Bladder microvascular endothelial cell (primary cell): ENCODE data around the gene KRT9. TPM values are rescaled to one million over a fixed set of nuclear protein-coding genes. Genes with fewer than 3 reads are reported as not detected.

ENCODE experiments used
- total RNA-seq: library from RNA; depleted of rRNA; stranded (reverse); fragments of >200 nt; gene quantifications from 2 replicates; pipeline ENCODE4 v1.2.3, GENCODE V29; 2014

Gene KRT9
- 0.06 TPM in 1 of 2 replicates, not detected in the other for total RNA-seq

DNA sequence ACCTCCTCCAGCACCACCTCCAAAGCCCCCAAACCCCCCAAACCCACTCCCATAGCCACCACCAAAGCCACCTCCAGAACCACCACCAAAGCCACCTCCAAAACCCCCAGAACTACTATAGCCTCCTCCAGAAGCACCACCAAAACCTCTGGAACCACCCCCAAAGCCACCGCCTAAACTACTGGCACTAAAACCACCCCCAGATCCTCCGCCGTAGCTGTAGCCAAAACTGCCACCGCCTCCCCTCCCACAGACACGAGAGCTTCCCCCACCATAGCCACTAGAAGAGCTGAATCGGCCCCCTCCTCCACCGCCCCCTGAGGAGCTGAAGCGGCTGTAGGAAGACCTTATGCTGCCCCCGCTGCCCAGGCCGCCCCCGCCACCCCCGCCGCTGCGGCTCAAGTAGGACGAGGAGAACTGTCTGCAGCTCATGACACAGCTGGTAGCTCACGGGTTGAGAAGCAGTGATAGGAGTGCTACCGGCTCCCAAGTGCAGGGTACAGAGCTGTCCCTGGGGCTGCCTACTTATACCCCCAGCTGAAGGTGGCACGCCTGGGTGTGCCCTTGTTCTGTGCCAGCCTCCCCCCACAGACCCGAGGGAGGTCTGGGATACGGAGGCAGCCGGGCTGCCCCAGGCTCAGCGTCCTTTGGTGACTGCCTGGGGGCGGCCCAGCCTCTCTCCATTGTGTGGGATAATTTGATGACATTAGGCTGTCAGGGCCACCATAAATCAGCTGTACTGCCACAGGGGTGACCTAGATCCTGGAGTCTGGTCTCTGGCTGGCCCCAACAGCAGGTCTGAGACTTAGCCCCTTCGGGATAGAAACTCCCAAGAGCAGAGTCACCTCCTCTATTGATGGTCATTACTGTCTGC lies at the start of gene KRT9:
Gene KRT9 (minus strand): TSS at position 499 of the 874 bp plus-strand sequence. CDS start 67 bp downstream, at position 432.

GRCh38 chr17:41612376-41613160 lies 40.7 kb upstream of the KRT9 start, which contains the start of gene KRT16:
Gene KRT16 (minus strand): TSS chr17:41612767. CDS start chr17:41612688, 79 bp downstream.

DNA sequence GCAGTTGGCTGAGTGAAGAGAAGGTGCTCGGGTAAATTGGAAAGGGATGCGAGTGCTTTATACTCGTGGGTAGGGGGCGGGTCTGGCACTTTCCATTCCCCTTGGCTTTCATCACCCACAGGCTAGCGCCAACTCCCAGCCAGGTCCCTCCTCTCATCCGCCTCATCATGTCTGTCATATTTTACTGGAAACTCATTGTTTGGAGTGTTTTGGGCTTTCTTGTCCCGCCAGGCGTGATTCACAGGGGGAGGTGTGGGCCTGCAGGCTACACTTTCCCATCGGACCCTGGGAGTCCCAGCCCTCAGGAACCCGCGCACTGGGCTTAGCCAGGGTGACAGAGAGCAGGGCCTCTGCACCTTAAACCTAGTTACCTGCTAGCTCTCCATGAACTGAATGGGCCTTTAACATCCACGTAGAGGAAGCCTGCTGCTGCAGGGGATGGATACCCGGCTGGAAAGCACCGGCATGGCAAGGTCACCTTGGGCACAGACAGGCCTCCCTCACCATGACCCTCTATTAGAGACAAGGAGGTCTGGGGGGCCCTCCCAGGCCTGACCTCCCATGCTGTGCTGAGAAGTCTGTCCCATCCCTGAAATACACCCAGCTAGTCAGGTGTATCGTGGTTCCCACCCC lies 15.1 kb upstream of the KRT9 start, which contains the start of gene KRT14:
Gene KRT14 (minus strand): TSS at position 33 of the 633 bp plus-strand sequence. CDS start 61 bp downstream, outside the sequence.

GRCh38 chr17:41518789-41519449 lies 52.9 kb downstream of the KRT9 start, which contains the start of gene KRT15:
Gene KRT15 (minus strand): TSS chr17:41518890. CDS start chr17:41518827, 63 bp downstream.

Other genes starting within 250 kb of the KRT9 start
- not detected in 2 replicates for gene KRT33A, start 221.2 kb downstream of the KRT9 start, total RNA-seq
- gene KRT33B, start 202.2 kb downstream of the KRT9 start, total RNA-seq = not detected in 2 replicates
- gene KRT34, start 189.8 kb downstream of the KRT9 start, total RNA-seq = 0.44 and 0.49 TPM in 2 replicates
- not detected in 2 replicates for gene KRT31, start 174.5 kb downstream of the KRT9 start, total RNA-seq
- gene KRT37, start 147.5 kb downstream of the KRT9 start, total RNA-seq = not detected in 2 replicates
- gene KRT38, start 131.1 kb downstream of the KRT9 start, total RNA-seq = not detected in 2 replicates
- gene KRT32, start 104.7 kb downstream of the KRT9 start, total RNA-seq = not detected in 2 replicates
- not detected in 2 replicates for gene KRT35, start 90.9 kb downstream of the KRT9 start, total RNA-seq
- gene KRT36, start 82.1 kb downstream of the KRT9 start, total RNA-seq = 0.06 and 0.16 TPM in 2 replicates
- gene KRT13, start 66.4 kb downstream of the KRT9 start, total RNA-seq = not detected in 2 replicates
- 0.16 and 0.57 TPM in 2 replicates for gene KRT15, start 53.2 kb downstream of the KRT9 start, total RNA-seq
- 3.9 and 13.9 TPM in 2 replicates for gene KRT19, start 43.8 kb downstream of the KRT9 start, total RNA-seq
- gene KRT14, start 14.8 kb upstream of the KRT9 start, total RNA-seq = 0.31 TPM in 1 of 2 replicates, not detected in the other
- 0.19 and 0.65 TPM in 2 replicates for gene KRT16, start 40.7 kb upstream of the KRT9 start, total RNA-seq
- 1.2 and 2.6 TPM in 2 replicates for gene KRT17, start 52.5 kb upstream of the KRT9 start, total RNA-seq
- 55.4 and 112 TPM in 2 replicates for gene EIF1, start 116.8 kb upstream of the KRT9 start, total RNA-seq
- gene GAST, start 140.3 kb upstream of the KRT9 start, total RNA-seq = not detected in 2 replicates
- 0.32 and 0.82 TPM in 2 replicates for gene HAP1, start 162.6 kb upstream of the KRT9 start, total RNA-seq
- gene JUP, start 214.7 kb upstream of the KRT9 start, total RNA-seq = 121 and 361 TPM in 2 replicates
- gene P3H4, start 239.9 kb upstream of the KRT9 start, total RNA-seq = 26.4 and 97.9 TPM in 2 replicates
- 66.5 and 243 TPM in 2 replicates for gene FKBP10, start 240.9 kb upstream of the KRT9 start, total RNA-seq